Keratinocyte (primary cell): Measurements from ENCODE around the gene DDX39A. TPM values are rescaled to one million over a fixed set of nuclear protein-coding genes. Genes with fewer than 3 reads are reported as not detected.

ENCODE experiments used
- DNase-seq: peaks from one replicate; pipeline ENCODE4 v3.0.0-alpha.2; 2011; ENCODE audit warnings: low read depth, missing footprints, low spot score
- FAIRE-seq: peaks from 2 replicates; lab custom pipeline; 2011; peaks lifted over from hg19 to GRCh38; lab: Jason Lieb, UNC
- H2AFZ ChIP-seq: 2 replicates; pipeline ENCODE4 v1.6.0; 2012; ENCODE audit warnings: low read length, control low read depth, inconsistent platforms; ENCODE audit not compliant: control insufficient read depth
- H3K27ac ChIP-seq: 2 replicates; pipeline ENCODE4 v1.5.1; 2011; ENCODE audit warnings: low read length; ENCODE audit not compliant: control insufficient read depth, insufficient read depth
- H3K27me3 ChIP-seq: 3 replicates; pipeline ENCODE4 v1.6.0; 2011; ENCODE audit warnings: low read length; ENCODE audit not compliant: control insufficient read depth, insufficient read depth; ENCODE audit errors: extremely low read depth
- H3K36me3 ChIP-seq, 2 experiments: 2 replicates in 1 of 2; 3 replicates in 1 of 2; pipeline ENCODE4 v1.5.1; 2011; ENCODE audit warnings: low read length in 2 of 2, mild to moderate bottlenecking in 1 of 2; ENCODE audit not compliant: control insufficient read depth in 2 of 2, insufficient read depth in 2 of 2; ENCODE audit errors: extremely low read depth in 1 of 2
- H3K4me1 ChIP-seq: 3 replicates; pipeline ENCODE4 v1.5.1; 2011; ENCODE audit warnings: low read length; ENCODE audit not compliant: control insufficient read depth, insufficient read depth; ENCODE audit errors: extremely low read depth
- H3K4me2 ChIP-seq: 3 replicates; pipeline ENCODE4 v1.6.0; 2011; ENCODE audit warnings: low read depth, low read length; ENCODE audit not compliant: control insufficient read depth, insufficient read depth; ENCODE audit errors: extremely low read depth
- H3K4me3 ChIP-seq, 3 experiments: fragments of 200-600 bp in 1 of 3; sonication (generic) in 1 of 3; 2 replicates in 2 of 3; 3 replicates in 1 of 3; pipeline ENCODE4 v1.5.1; 2011 to 2016; ENCODE audit warnings: low read length in 3 of 3, mild to moderate bottlenecking in 3 of 3, control low read depth in 2 of 3, inconsistent platforms in 1 of 3, low read depth in 1 of 3, mixed read lengths in 1 of 3, mixed run types in 1 of 3, moderate library complexity in 1 of 3; ENCODE audit not compliant: control insufficient read depth in 2 of 3, insufficient read depth in 2 of 3; ENCODE audit errors: extremely low read depth in 1 of 3
- H3K79me2 ChIP-seq: 2 replicates; pipeline ENCODE4 v1.6.0; 2012; ENCODE audit warnings: low read length; ENCODE audit not compliant: control insufficient read depth, insufficient read depth
- H3K9ac ChIP-seq: 3 replicates; pipeline ENCODE4 v1.6.0; 2011; ENCODE audit warnings: low read length; ENCODE audit not compliant: control insufficient read depth, insufficient read depth; ENCODE audit errors: extremely low read depth
- H3K9me1 ChIP-seq: 3 replicates; pipeline ENCODE4 v1.6.0; 2011; ENCODE audit warnings: low read length; ENCODE audit not compliant: control insufficient read depth, insufficient read depth; ENCODE audit errors: extremely low read depth
- H3K9me3 ChIP-seq: 2 replicates; pipeline ENCODE4 v1.5.1; 2012; ENCODE audit warnings: low read depth, low read length; ENCODE audit not compliant: control insufficient read depth
- H4K20me1 ChIP-seq: 3 replicates; pipeline ENCODE4 v1.6.0; 2011; ENCODE audit warnings: low read length; ENCODE audit not compliant: control insufficient read depth, insufficient read depth; ENCODE audit errors: extremely low read depth
- CTCF ChIP-seq, 3 experiments: IDR thresholded peaks in 1 of 3; conservative IDR thresholded peaks in 1 of 3; optimal IDR thresholded peaks in 1 of 3; 2 replicates in 2 of 3; 3 replicates in 1 of 3; pipeline versions ENCODE3 to v1.5.1; 2011; ENCODE audit warnings: low read length in 3 of 3, mild to moderate bottlenecking in 3 of 3, moderate library complexity in 2 of 3, control low read depth in 1 of 3, inconsistent platforms in 1 of 3; ENCODE audit not compliant: insufficient read depth in 2 of 3; ENCODE audit errors: extremely low read depth in 1 of 3
- EZH2 ChIP-seq: IDR thresholded peaks from one replicate; pipeline ENCODE4 v1.6.1; 2012; ENCODE audit warnings: inconsistent platforms, mild to moderate bottlenecking, low read length, moderate library complexity
- dilution Hi-C: fragments of 300-500 bp; cut with MboI; formaldehyde crosslinking; loops from one replicate; pipeline ENCODE4 v1.7.0; 2020; ENCODE audit warnings: low sequenced_read_pairs; ENCODE audit not compliant: extremely low pct_ligation_motif_present
- polyA plus RNA-seq, 5 experiments: library from polyadenylated mRNA; depleted of rRNA in 3 of 5; stranded (reverse) in 3 of 5; stranded (forward) in 1 of 5; unstranded in 1 of 5; fragments of >200 nt; gene quantifications; 1 replicate in 1 of 5; 2 replicates in 3 of 5; 3 replicates in 1 of 5; pipeline versions ENCODE4 v1.2.1 to v1.2.3, GENCODE V29; 2011 to 2012; ENCODE audit warnings: missing spikeins in 2 of 5, low read depth in 1 of 5, low replicate concordance in 1 of 5

DDX39A gene
- polyA plus RNA-seq, 1 donor (not counting 4 experiments of a cell fraction or from before 2014, with no cell fraction given) = 54.9 TPM

- DNase-seq = no peak
- Histone ChIP-seq H2AFZ (no peak overlapping the region), H3K4me1 (no peaks in the 10 kb centered on the region), H3K27me3 (no peaks in the 10 kb centered on the region), H3K4me2 (no peak overlapping the region), H3K9me1 (no peaks in the 10 kb centered on the region), H3K79me2 (no peaks in the 10 kb centered on the region), H3K9me3 (no peaks in the 10 kb centered on the region), H3K4me3 (no peak overlapping the region), H3K36me3 (no peaks in the 10 kb centered on the region), H3K27ac (no peak overlapping the region), H4K20me1 (no peaks in the 10 kb centered on the region), H3K9ac (no peak overlapping the region)
- FAIRE-seq = no peak
- TF ChIP-seq EZH2 = no peak
- no peak for TF ChIP-seq CTCF (optimal IDR thresholded peaks at IDR 0.05 in 1 of 3, IDR thresholded peaks at IDR 0.05 in 1 of 3, conservative IDR thresholded peaks at IDR 0.05 in 1 of 3; ENCODE audit: extremely low read depth in 1 of 3, insufficient read depth in 2 of 3, low read length in 3 of 3)
- dilution Hi-C loops = no loop called here
These were observed 24.6 kb upstream of the DDX39A start for GRCh38 chr19:14443632-14444216.

GRCh38 chr19:14442891-14443631 lies 23.9 kb upstream of the DDX39A start:
- no peaks in the 10 kb centered on the region for H3K27me3 ChIP-seq
- H3K36me3 ChIP-seq = no peaks in the 10 kb centered on the region
- H3K9me3 ChIP-seq = no peaks in the 10 kb centered on the region
- dilution Hi-C loops = no loop called here
- H3K4me2 ChIP-seq = no peak overlapping the region
- no peaks in the 10 kb centered on the region for H3K79me2 ChIP-seq
- H3K9ac ChIP-seq = no peak overlapping the region
- H3K4me1 ChIP-seq = no peaks in the 10 kb centered on the region
- no peak overlapping the region for H3K27ac ChIP-seq
- no peak overlapping the region for H3K4me3 ChIP-seq
- no peak overlapping the region for H2AFZ ChIP-seq
- no peak for DNase-seq
- TF ChIP-seq EZH2 (no peak), CTCF (optimal IDR thresholded peaks at IDR 0.05 in 1 of 3, IDR thresholded peaks at IDR 0.05 in 1 of 3, conservative IDR thresholded peaks at IDR 0.05 in 1 of 3; ENCODE audit: extremely low read depth in 1 of 3, insufficient read depth in 2 of 3, low read length in 3 of 3) (no peak)
- no peaks in the 10 kb centered on the region for H4K20me1 ChIP-seq
- no peak for FAIRE-seq
- H3K9me1 ChIP-seq = no peaks in the 10 kb centered on the region
